Effector memory CD4-positive, alpha-beta T cell (primary cell): ENCODE measurements around the gene MYCBP.
"Not testable (repeated sequence)": the region's sequence is repeated elsewhere in the genome, so short reads cannot be mapped to it uniquely, and the experiment has no call there.

ENCODE experiments used
- DNase-seq, 3 donors: peaks; one replicate each; pipeline ENCODE4 v3.0.0-alpha.2; 2020
- H3K27ac ChIP-seq: 2 replicates; pipeline ENCODE4 v1.7.0; 2013; ENCODE audit warnings: mild to moderate bottlenecking, low read length, moderate library complexity; ENCODE audit not compliant: insufficient read depth, poor library complexity, severe bottlenecking
- H3K27me3 ChIP-seq: replicated peaks from 2 replicates; pipeline ENCODE4 v1.7.0; 2013; ENCODE audit warnings: mild to moderate bottlenecking, low read length; ENCODE audit not compliant: insufficient read depth, control insufficient read depth, poor library complexity, severe bottlenecking
- H3K36me3 ChIP-seq: 2 replicates; pipeline ENCODE4 v1.7.0; 2013; ENCODE audit warnings: mild to moderate bottlenecking, low read length, moderate library complexity; ENCODE audit not compliant: control insufficient read depth, insufficient read depth
- H3K4me1 ChIP-seq: 2 replicates; pipeline ENCODE4 v1.7.0; 2013; ENCODE audit warnings: low read length, mild to moderate bottlenecking; ENCODE audit not compliant: control insufficient read depth, insufficient read depth, poor library complexity, severe bottlenecking
- H3K4me3 ChIP-seq: 2 replicates; pipeline ENCODE4 v1.7.0; 2013; ENCODE audit warnings: low read length, low read depth, mild to moderate bottlenecking; ENCODE audit not compliant: insufficient read depth, poor library complexity, severe bottlenecking
- H3K9me3 ChIP-seq: 2 replicates; pipeline ENCODE4 v1.7.0; 2013; ENCODE audit warnings: mild to moderate bottlenecking, low read length, moderate library complexity; ENCODE audit not compliant: control insufficient read depth

Gene MYCBP

GRCh38 chr1:38840281-38840680 lies 32.9 kb downstream of the MYCBP start:
- no peak for DNase-seq
- peaks cover 45% of the 10 kb centered on the region for H3K36me3 ChIP-seq

GRCh38 chr1:38839363-38839762 lies 33.8 kb downstream of the MYCBP start:
- no peak for DNase-seq
- Histone ChIP-seq H3K4me3 (no peak overlapping the region), H3K36me3 (peaks cover 42% of the 10 kb centered on the region), H3K9me3 (no peaks in the 10 kb centered on the region), H3K4me1 (no peaks in the 10 kb centered on the region), H3K27ac (no peak overlapping the region), H3K27me3 (no peaks in the 10 kb centered on the region)

More at GRCh38 chr1:38840281-38840680, 32.9 kb downstream of the MYCBP start:
- no peaks in the 10 kb centered on the region for H3K4me1 ChIP-seq
- H3K27ac ChIP-seq: no peak overlapping the region
- H3K4me3 ChIP-seq: no peak overlapping the region
- no peaks in the 10 kb centered on the region for H3K9me3 ChIP-seq
- no peaks in the 10 kb centered on the region for H3K27me3 ChIP-seq

GRCh38 chr1:38836316-38836715 lies 36.8 kb downstream of the MYCBP start:
- not testable (repeated sequence) for DNase-seq, H3K9me3 ChIP-seq, H3K4me3 ChIP-seq, H3K27ac ChIP-seq, H3K27me3 ChIP-seq, H3K4me1 ChIP-seq
- peaks cover 26% of the 10 kb centered on the region for H3K36me3 ChIP-seq

- Histone ChIP-seq H3K9me3 (no peaks in the 10 kb centered on the region), H3K36me3 (peaks cover 25% of the 10 kb centered on the region), H3K4me3 (no peak overlapping the region), H3K27ac (no peak overlapping the region), H3K27me3 (no peaks in the 10 kb centered on the region), H3K4me1 (no peaks in the 10 kb centered on the region)
- DNase-seq: peak in 1 of 3 donors; percentile 25
Observed at GRCh38 chr1:38834937-38835827, 38.0 kb downstream of the MYCBP start.

- DNase-seq: no peak
- H3K4me1 ChIP-seq: no peaks in the 10 kb centered on the region
- H3K4me3 ChIP-seq: no peak overlapping the region
Observed at GRCh38 chr1:38834221-38834782, 38.8 kb downstream of the MYCBP start.

GRCh38 chr1:38833146-38833545 lies 40.0 kb downstream of the MYCBP start:
- H3K27ac ChIP-seq: no peak overlapping the region
- H3K9me3 ChIP-seq: no peaks in the 10 kb centered on the region
- no peaks in the 10 kb centered on the region for H3K4me1 ChIP-seq
- no peaks in the 10 kb centered on the region for H3K27me3 ChIP-seq
- H3K36me3 ChIP-seq: peaks cover 10% of the 10 kb centered on the region
- no peak overlapping the region for H3K4me3 ChIP-seq
- no peak for DNase-seq

More at GRCh38 chr1:38834221-38834782, 38.8 kb downstream of the MYCBP start:
- Histone ChIP-seq H3K27ac (no peak overlapping the region), H3K9me3 (no peaks in the 10 kb centered on the region), H3K27me3 (no peaks in the 10 kb centered on the region), H3K36me3 (peaks cover 21% of the 10 kb centered on the region)

- Histone ChIP-seq H3K27ac (no peak overlapping the region), H3K27me3 (no peaks in the 10 kb centered on the region), H3K4me1 (no peaks in the 10 kb centered on the region), H3K36me3 (peaks cover 3% of the 10 kb centered on the region), H3K9me3 (no peaks in the 10 kb centered on the region), H3K4me3 (no peak overlapping the region)
- DNase-seq: no peak
Observed at GRCh38 chr1:38832370-38832734, 40.8 kb downstream of the MYCBP start.

- Histone ChIP-seq H3K9me3 (no peaks in the 10 kb centered on the region), H3K36me3 (no peaks in the 10 kb centered on the region), H3K27ac (no peak overlapping the region), H3K27me3 (no peaks in the 10 kb centered on the region), H3K4me3 (no peak overlapping the region), H3K4me1 (no peaks in the 10 kb centered on the region)
- DNase-seq: no peak
Observed at GRCh38 chr1:38831731-38832369, 41.3 kb downstream of the MYCBP start.

GRCh38 chr1:38829368-38829767 lies 43.8 kb downstream of the MYCBP start:
- Histone ChIP-seq H3K27me3 (no peaks in the 10 kb centered on the region), H3K4me3 (no peak overlapping the region), H3K27ac (no peak overlapping the region), H3K4me1 (no peaks in the 10 kb centered on the region), H3K9me3 (no peaks in the 10 kb centered on the region), H3K36me3 (no peaks in the 10 kb centered on the region)
- DNase-seq: no peak

GRCh38 chr1:38827318-38827717 lies 45.8 kb downstream of the MYCBP start:
- no peaks in the 10 kb centered on the region for H3K9me3 ChIP-seq
- H3K4me1 ChIP-seq: no peaks in the 10 kb centered on the region
- H3K27ac ChIP-seq: no peak overlapping the region
- DNase-seq: no peak
- H3K27me3 ChIP-seq: no peaks in the 10 kb centered on the region
- H3K36me3 ChIP-seq: no peaks in the 10 kb centered on the region
- no peak overlapping the region for H3K4me3 ChIP-seq
